ENCODE measurements around the gene FOXO6. TPM values are rescaled to one million over a fixed set of nuclear protein-coding genes. Genes with fewer than 3 reads are reported as not detected.

The FOXO6 gene
- polyA plus RNA-seq, 1 donor (not counting 4 experiments of a cell fraction or from before 2014, with no cell fraction given), result not detected

DNA sequence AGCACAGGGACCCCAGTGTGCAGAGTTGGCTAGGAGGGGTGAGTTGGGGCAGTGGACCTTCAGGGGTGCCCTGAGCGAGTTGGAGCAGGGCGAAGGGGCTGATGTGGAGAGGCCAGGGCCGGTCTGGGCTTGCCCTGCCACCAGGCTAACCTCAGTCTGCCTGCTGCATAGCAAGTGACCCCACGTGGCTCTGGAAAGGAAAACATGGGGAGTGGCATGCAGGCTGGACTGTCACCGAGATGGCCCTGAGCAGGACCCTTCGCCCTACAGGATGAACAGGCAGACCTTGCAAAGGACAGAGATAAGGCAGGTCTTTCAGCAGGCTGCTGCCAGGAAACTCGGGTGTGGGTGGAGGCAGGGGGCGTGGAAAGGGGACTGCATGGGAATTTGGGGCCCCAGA lies 51.5 kb downstream of the FOXO6 start:
- DNase-seq (ENCODE audit: low read depth, low spot score), result no peak
- TF ChIP-seq EZH2 (IDR thresholded peaks at IDR 0.05; ENCODE audit: low read length), result no peak
- TF ChIP-seq, protein P1, sequence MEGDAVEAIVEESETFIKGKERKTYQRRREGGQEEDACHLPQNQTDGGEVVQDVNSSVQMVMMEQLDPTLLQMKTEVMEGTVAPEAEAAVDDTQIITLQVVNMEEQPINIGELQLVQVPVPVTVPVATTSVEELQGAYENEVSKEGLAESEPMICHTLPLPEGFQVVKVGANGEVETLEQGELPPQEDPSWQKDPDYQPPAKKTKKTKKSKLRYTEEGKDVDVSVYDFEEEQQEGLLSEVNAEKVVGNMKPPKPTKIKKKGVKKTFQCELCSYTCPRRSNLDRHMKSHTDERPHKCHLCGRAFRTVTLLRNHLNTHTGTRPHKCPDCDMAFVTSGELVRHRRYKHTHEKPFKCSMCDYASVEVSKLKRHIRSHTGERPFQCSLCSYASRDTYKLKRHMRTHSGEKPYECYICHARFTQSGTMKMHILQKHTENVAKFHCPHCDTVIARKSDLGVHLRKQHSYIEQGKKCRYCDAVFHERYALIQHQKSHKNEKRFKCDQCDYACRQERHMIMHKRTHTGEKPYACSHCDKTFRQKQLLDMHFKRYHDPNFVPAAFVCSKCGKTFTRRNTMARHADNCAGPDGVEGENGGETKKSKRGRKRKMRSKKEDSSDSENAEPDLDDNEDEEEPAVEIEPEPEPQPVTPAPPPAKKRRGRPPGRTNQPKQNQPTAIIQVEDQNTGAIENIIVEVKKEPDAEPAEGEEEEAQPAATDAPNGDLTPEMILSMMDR (optimal IDR thresholded peaks at IDR 0.05 in 1 of 3, IDR thresholded peaks at IDR 0.05 in 1 of 3, conservative IDR thresholded peaks at IDR 0.05 in 1 of 3; ENCODE audit: extremely low read depth in 1 of 3, insufficient read depth in 2 of 3, low read length in 3 of 3), result no peak
- no peak for FAIRE-seq

DNA sequence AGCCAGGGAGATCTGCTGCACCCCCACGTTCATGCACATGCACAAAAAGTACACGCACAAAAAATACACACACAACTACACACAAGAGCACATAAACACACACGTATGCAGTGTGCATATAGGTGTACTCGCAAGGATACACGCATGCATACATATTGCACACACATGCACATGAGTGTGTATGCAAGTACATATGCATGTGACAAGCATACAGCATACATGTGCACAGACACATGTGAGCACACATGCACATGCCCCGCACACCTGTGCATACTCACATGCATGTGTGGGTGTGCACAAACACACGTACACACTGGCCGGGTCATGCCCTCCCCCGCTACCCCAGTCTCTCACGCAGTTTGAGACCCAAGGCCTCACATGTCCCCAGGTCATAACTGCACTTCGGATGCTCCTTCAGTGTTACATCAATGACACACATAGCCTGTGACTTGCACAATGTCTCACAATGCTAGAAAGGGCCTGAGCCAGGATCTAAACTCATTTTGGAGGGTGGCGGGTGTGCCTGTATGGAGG lies 52.6 kb downstream of the FOXO6 start:
- Histone ChIP-seq H3K27ac (ENCODE audit: control insufficient read depth, insufficient read depth, low read length) (no peak overlapping the region), H3K4me2 (ENCODE audit: control insufficient read depth, extremely low read depth, insufficient read depth, low read depth, low read length) (no peak overlapping the region), H3K4me3 (ENCODE audit: control insufficient read depth in 2 of 3, extremely low read depth in 1 of 3, insufficient read depth in 2 of 3, low read depth in 1 of 3, low read length in 3 of 3) (no peak overlapping the region), H3K36me3 (ENCODE audit: control insufficient read depth in 2 of 2, extremely low read depth in 1 of 2, insufficient read depth in 2 of 2, low read length in 2 of 2) (no peaks in the 10 kb centered on the region), H3K27me3 (ENCODE audit: control insufficient read depth, extremely low read depth, insufficient read depth, low read length) (peaks cover 14% of the 10 kb centered on the region), H2AFZ (ENCODE audit: control insufficient read depth, low read length) (no peak overlapping the region), H3K4me1 (ENCODE audit: control insufficient read depth, extremely low read depth, insufficient read depth, low read length) (peaks cover 5% of the 10 kb centered on the region), H3K79me2 (ENCODE audit: control insufficient read depth, insufficient read depth, low read length) (no peaks in the 10 kb centered on the region), H3K9me3 (ENCODE audit: control insufficient read depth, low read depth, low read length) (peaks cover 5% of the 10 kb centered on the region), H3K9me1 (ENCODE audit: control insufficient read depth, extremely low read depth, insufficient read depth, low read length) (no peaks in the 10 kb centered on the region), H4K20me1 (ENCODE audit: control insufficient read depth, extremely low read depth, insufficient read depth, low read length) (no peaks in the 10 kb centered on the region), H3K9ac (ENCODE audit: control insufficient read depth, extremely low read depth, insufficient read depth, low read length) (no peak overlapping the region)
- no peak for FAIRE-seq
- no peak for DNase-seq (ENCODE audit: low read depth, low spot score)
- dilution Hi-C loops (cut with MboI; ENCODE audit: extremely low pct_ligation_motif_present, low sequenced_read_pairs), result no loop called here
- no peak for TF ChIP-seq EZH2 (IDR thresholded peaks at IDR 0.05; ENCODE audit: low read length)

More for the DNA sequence above, 51.5 kb downstream of the FOXO6 start:
- Histone ChIP-seq H3K9me3 (ENCODE audit: control insufficient read depth, low read depth, low read length) (peaks cover 5% of the 10 kb centered on the region), H4K20me1 (ENCODE audit: control insufficient read depth, extremely low read depth, insufficient read depth, low read length) (no peaks in the 10 kb centered on the region), H3K9me1 (ENCODE audit: control insufficient read depth, extremely low read depth, insufficient read depth, low read length) (no peaks in the 10 kb centered on the region), H3K4me1 (ENCODE audit: control insufficient read depth, extremely low read depth, insufficient read depth, low read length) (no peaks in the 10 kb centered on the region), H3K36me3 (ENCODE audit: control insufficient read depth in 2 of 2, extremely low read depth in 1 of 2, insufficient read depth in 2 of 2, low read length in 2 of 2) (no peaks in the 10 kb centered on the region), H3K27ac (ENCODE audit: control insufficient read depth, insufficient read depth, low read length) (no peak overlapping the region), H3K4me2 (ENCODE audit: control insufficient read depth, extremely low read depth, insufficient read depth, low read depth, low read length) (no peak overlapping the region), H3K79me2 (ENCODE audit: control insufficient read depth, insufficient read depth, low read length) (no peaks in the 10 kb centered on the region), H3K27me3 (ENCODE audit: control insufficient read depth, extremely low read depth, insufficient read depth, low read length) (peaks cover 20% of the 10 kb centered on the region), H3K4me3 (ENCODE audit: control insufficient read depth in 2 of 3, extremely low read depth in 1 of 3, insufficient read depth in 2 of 3, low read depth in 1 of 3, low read length in 3 of 3) (no peak overlapping the region), H3K9ac (ENCODE audit: control insufficient read depth, extremely low read depth, insufficient read depth, low read length) (no peak overlapping the region), H2AFZ (ENCODE audit: control insufficient read depth, low read length) (no peak overlapping the region)
- dilution Hi-C loops (cut with MboI; ENCODE audit: extremely low pct_ligation_motif_present, low sequenced_read_pairs), result no loop called here

DNA sequence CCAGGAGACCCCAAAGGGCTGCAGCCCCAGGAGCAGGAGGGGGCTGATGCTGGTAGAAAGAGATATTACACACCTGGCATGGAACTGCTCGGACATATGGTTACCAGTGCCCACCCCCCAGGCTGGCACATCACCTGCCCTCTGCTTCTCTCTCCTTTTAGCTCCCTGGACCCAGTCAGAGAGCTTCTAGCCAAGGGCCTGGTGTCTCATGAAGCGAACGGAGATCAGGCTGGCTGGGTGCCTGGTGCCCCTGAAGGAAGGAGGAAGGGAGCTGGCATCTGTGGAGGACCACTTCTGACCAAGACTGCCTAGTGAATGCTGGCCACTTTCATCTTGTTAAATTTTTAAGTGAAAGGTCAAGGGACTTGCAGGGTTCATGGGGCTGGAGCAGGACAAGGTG lies 53.1 kb downstream of the FOXO6 start:
- Histone ChIP-seq H3K9me3 (ENCODE audit: control insufficient read depth, low read depth, low read length) (peaks cover 5% of the 10 kb centered on the region), H3K4me3 (ENCODE audit: control insufficient read depth in 2 of 3, extremely low read depth in 1 of 3, insufficient read depth in 2 of 3, low read depth in 1 of 3, low read length in 3 of 3) (no peak overlapping the region), H3K27ac (ENCODE audit: control insufficient read depth, insufficient read depth, low read length) (no peak overlapping the region), H4K20me1 (ENCODE audit: control insufficient read depth, extremely low read depth, insufficient read depth, low read length) (no peaks in the 10 kb centered on the region), H3K9ac (ENCODE audit: control insufficient read depth, extremely low read depth, insufficient read depth, low read length) (no peak overlapping the region), H3K36me3 (ENCODE audit: control insufficient read depth in 2 of 2, extremely low read depth in 1 of 2, insufficient read depth in 2 of 2, low read length in 2 of 2) (no peaks in the 10 kb centered on the region), H3K79me2 (ENCODE audit: control insufficient read depth, insufficient read depth, low read length) (no peaks in the 10 kb centered on the region), H3K4me1 (ENCODE audit: control insufficient read depth, extremely low read depth, insufficient read depth, low read length) (peaks cover 9% of the 10 kb centered on the region), H3K27me3 (ENCODE audit: control insufficient read depth, extremely low read depth, insufficient read depth, low read length) (peaks cover 11% of the 10 kb centered on the region), H2AFZ (ENCODE audit: control insufficient read depth, low read length) (no peak overlapping the region), H3K4me2 (ENCODE audit: control insufficient read depth, extremely low read depth, insufficient read depth, low read depth, low read length) (no peak overlapping the region), H3K9me1 (ENCODE audit: control insufficient read depth, extremely low read depth, insufficient read depth, low read length) (no peaks in the 10 kb centered on the region)
- TF ChIP-seq, protein P1 (optimal IDR thresholded peaks at IDR 0.05 in 1 of 3, IDR thresholded peaks at IDR 0.05 in 1 of 3, conservative IDR thresholded peaks at IDR 0.05 in 1 of 3; ENCODE audit: extremely low read depth in 1 of 3, insufficient read depth in 2 of 3, low read length in 3 of 3), result no peak
- no peak for TF ChIP-seq EZH2 (IDR thresholded peaks at IDR 0.05; ENCODE audit: low read length)
- FAIRE-seq (no peak), DNase-seq (ENCODE audit: low read depth, low spot score) (no peak)
- dilution Hi-C loops (cut with MboI; ENCODE audit: extremely low pct_ligation_motif_present, low sequenced_read_pairs), result no loop called here
